GM18951 (cell line): ENCODE results near the gene RAB40C.

ENCODE experiments used
- POLR2A ChIP-seq: IDR thresholded peaks from 4 replicates; pipeline ENCODE4 v1.6.1; 2011; ENCODE audit warnings: mild to moderate bottlenecking; ENCODE audit not compliant: insufficient read length, insufficient read depth; ENCODE audit errors: extremely low read depth
- in situ Hi-C: fragments of 300-500 bp; cut with MboI; formaldehyde crosslinking; loops from one replicate; pipeline ENCODE4 v1.12.0; 2022; ENCODE audit warnings: low sequenced_read_pairs, mixed read lengths, inconsistent platforms; ENCODE audit not compliant: unreplicated experiment

Gene RAB40C

GRCh38 chr16:609984-610383 is 20.1 kb downstream of the RAB40C start:
- TF ChIP-seq POLR2A = no peak
- in situ Hi-C loops = no loop called here

- in situ Hi-C loops = no loop called here
- no peak for TF ChIP-seq POLR2A
These were observed 20.9 kb downstream of the RAB40C start for GRCh38 chr16:610513-611381.

- in situ Hi-C loops = no loop called here
These were observed 25.3 kb downstream of the RAB40C start for GRCh38 chr16:615122-615521.

GRCh38 chr16:616733-617586 is 27.1 kb downstream of the RAB40C start:
- TF ChIP-seq POLR2A = no peak
- in situ Hi-C loops = no loop called here

More at GRCh38 chr16:615122-615521, 25.3 kb downstream of the RAB40C start:
- no peak for TF ChIP-seq POLR2A

- no peak for TF ChIP-seq POLR2A
- in situ Hi-C loops = no loop called here
These were observed 28.0 kb downstream of the RAB40C start for GRCh38 chr16:617855-618254.

GRCh38 chr16:619476-620100 is 29.7 kb downstream of the RAB40C start:
- TF ChIP-seq POLR2A = no peak
- in situ Hi-C loops = no loop called here

GRCh38 chr16:620700-621525 is 31.0 kb downstream of the RAB40C start:
- TF ChIP-seq POLR2A = no peak
- in situ Hi-C loops = no loop called here

- in situ Hi-C loops = no loop called here
- no peak for TF ChIP-seq POLR2A
These were observed 31.8 kb downstream of the RAB40C start for GRCh38 chr16:621526-622105.

- TF ChIP-seq POLR2A = no peak
- in situ Hi-C loops = no loop called here
These were observed 33.0 kb downstream of the RAB40C start for GRCh38 chr16:622920-623280.

- no peak for TF ChIP-seq POLR2A
- in situ Hi-C loops = no loop called here
These were observed 34.7 kb downstream of the RAB40C start for GRCh38 chr16:624526-625070.

- no peak for TF ChIP-seq POLR2A
- in situ Hi-C loops = no loop called here
These were observed 35.5 kb downstream of the RAB40C start for GRCh38 chr16:625117-625976.
